ENCODE measurements around the gene EDN1.

EDN1 gene

GRCh38 chr6:12291839-12292604 lies 1.9 kb downstream of the EDN1 start:
- in situ Hi-C loops (cut with HindIII; ENCODE audit: low pct_unique_long_range_greater_than_20kb, low sequenced_read_pairs): no loop called here
- TF ChIP-seq JUND (IDR thresholded peaks at IDR 0.05; ENCODE audit: low read depth): peak; percentile 49; the same call in 1 of the 2 replicates
- peak in 1 of 2 experiments; percentile 88 for DNase-seq (ENCODE audit: low read depth in 1 of 2, low spot score in 1 of 2)

- peak in 1 of 2 experiments; percentile 33 for DNase-seq (ENCODE audit: low read depth in 1 of 2, low spot score in 1 of 2)
- in situ Hi-C loops (cut with HindIII; ENCODE audit: low pct_unique_long_range_greater_than_20kb, low sequenced_read_pairs): no loop called here
- TF ChIP-seq JUND (IDR thresholded peaks at IDR 0.05; ENCODE audit: low read depth): peak; percentile 38
Measured at GRCh38 chr6:12293235-12293930, 3.2 kb downstream of the EDN1 start.

DNA sequence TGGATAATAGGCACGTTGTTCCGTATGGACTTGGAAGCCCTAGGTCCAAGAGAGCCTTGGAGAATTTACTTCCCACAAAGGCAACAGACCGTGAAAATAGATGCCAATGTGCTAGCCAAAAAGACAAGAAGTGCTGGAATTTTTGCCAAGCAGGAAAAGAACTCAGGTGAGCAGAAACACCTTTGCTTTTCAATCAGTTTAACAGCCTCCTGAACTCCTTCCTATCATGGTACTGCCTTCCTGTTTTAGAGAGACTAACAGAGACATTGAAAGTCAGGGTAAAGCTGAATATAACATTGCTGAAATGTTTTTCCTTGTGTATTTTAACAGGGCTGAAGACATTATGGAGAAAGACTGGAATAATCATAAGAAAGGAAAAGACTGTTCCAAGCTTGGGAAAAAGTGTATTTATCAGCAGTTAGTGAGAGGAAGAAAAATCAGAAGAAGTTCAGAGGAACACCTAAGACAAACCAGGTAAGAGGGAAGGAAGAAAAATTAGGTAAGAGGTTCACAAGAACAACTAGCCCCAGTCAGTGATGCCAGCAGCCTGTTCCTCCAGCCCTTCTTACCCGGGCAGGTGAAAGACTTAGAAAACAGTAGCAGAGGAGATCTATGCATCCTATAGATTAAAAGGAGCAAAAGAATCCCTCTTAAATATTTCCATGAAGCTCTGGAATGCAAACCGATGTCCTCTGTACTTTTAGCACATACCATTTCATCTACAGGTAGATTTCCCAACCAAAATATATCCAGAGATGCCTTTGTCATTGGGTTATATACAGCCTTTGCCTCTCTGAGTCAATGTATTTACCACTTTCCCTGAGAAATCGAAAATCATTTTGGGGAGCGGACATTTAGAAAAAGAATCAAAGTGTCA lies 4.0 kb downstream of the EDN1 start:
- in situ Hi-C loops (cut with HindIII; ENCODE audit: low pct_unique_long_range_greater_than_20kb, low sequenced_read_pairs): no loop called here
- TF ChIP-seq JUND (IDR thresholded peaks at IDR 0.05; ENCODE audit: low read depth): no peak; the same call in 1 of the 2 replicates
- peak in 1 of 2 experiments; percentile 68 for DNase-seq (ENCODE audit: low read depth in 1 of 2, low spot score in 1 of 2)

DNA sequence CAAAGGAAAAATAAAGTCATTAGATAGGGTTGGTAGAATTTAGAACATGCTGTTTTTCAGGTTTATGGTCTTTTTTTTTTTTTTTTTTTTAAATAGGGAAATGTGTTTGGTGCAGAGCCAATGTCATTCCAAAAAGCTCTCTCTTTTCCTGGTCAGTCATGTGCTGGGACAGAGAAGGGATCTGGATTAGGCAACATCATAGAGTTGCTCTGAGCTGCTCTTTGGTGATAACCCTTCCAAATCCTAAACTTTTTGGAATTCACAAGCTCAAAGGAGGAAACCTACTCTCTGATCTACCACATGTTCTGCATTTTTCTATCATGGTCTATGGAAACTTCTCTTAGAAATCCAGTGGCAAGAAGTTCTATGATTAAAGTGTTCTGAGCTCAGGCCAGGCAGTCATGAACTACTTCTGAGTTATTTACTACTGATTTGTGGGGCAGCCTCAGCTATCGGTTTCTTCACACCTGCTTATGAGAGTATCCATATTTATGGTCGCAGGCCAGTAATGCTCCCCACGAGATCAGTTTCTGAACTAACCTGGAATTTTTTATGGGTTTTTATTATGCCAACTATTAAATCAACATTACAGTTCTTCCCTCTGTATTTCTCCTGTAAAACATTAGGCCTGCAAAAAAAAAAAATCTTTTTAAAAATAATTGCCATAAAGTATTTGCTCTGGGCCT lies 4.8 kb downstream of the EDN1 start:
- TF ChIP-seq JUND (IDR thresholded peaks at IDR 0.05; ENCODE audit: low read depth): peak; percentile 42; the same call in 1 of the 2 replicates
- DNase-seq (ENCODE audit: low read depth in 1 of 2, low spot score in 1 of 2): peak in 1 of 2 experiments; percentile 56
- in situ Hi-C loops (cut with HindIII; ENCODE audit: low pct_unique_long_range_greater_than_20kb, low sequenced_read_pairs): no loop called here

DNA sequence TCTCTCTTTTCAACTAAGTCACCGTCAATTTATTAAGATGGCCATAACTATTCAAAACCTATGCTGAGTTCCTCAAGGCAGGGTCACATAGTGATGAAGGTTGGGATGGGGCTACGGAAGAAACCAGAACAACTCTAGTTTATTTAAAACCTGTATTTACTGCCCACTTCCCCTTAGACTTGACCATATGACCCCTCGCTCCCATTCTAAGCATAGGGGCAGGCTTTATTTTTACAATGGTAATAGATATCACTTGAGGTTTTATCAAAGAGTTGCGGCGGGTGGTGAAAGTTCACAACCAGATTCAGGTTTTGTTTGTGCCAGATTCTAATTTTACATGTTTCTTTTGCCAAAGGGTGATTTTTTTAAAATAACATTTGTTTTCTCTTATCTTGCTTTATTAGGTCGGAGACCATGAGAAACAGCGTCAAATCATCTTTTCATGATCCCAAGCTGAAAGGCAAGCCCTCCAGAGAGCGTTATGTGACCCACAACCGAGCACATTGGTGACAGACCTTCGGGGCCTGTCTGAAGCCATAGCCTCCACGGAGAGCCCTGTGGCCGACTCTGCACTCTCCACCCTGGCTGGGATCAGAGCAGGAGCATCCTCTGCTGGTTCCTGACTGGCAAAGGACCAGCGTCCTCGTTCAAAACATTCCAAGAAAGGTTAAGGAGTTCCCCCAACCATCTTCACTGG lies 5.5 kb downstream of the EDN1 start:
- in situ Hi-C loops (cut with HindIII; ENCODE audit: low pct_unique_long_range_greater_than_20kb, low sequenced_read_pairs): no loop called here
- peak; percentile 35; the same call in 1 of the 2 replicates for TF ChIP-seq JUND (IDR thresholded peaks at IDR 0.05; ENCODE audit: low read depth)
- DNase-seq (ENCODE audit: low read depth in 1 of 2, low spot score in 1 of 2): peak in 1 of 2 experiments; percentile 39

DNA sequence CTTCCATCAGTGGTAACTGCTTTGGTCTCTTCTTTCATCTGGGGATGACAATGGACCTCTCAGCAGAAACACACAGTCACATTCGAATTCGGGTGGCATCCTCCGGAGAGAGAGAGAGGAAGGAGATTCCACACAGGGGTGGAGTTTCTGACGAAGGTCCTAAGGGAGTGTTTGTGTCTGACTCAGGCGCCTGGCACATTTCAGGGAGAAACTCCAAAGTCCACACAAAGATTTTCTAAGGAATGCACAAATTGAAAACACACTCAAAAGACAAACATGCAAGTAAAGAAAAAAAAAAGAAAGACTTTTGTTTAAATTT lies 6.1 kb downstream of the EDN1 start:
- DNase-seq (ENCODE audit: low read depth in 1 of 2, low spot score in 1 of 2): peak in 1 of 2 experiments; percentile 83
- in situ Hi-C loops (cut with HindIII; ENCODE audit: low pct_unique_long_range_greater_than_20kb, low sequenced_read_pairs): no loop called here

DNA sequence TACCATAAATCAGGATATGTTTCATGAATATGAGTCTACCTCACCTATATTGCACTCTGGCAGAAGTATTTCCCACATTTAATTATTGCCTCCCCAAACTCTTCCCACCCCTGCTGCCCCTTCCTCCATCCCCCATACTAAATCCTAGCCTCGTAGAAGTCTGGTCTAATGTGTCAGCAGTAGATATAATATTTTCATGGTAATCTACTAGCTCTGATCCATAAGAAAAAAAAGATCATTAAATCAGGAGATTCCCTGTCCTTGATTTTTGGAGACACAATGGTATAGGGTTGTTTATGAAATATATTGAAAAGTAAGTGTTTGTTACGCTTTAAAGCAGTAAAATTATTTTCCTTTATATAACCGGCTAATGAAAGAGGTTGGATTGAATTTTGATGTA lies 6.4 kb downstream of the EDN1 start:
- no peak for DNase-seq (ENCODE audit: low read depth in 1 of 2, low spot score in 1 of 2)
- in situ Hi-C loops (cut with HindIII; ENCODE audit: low pct_unique_long_range_greater_than_20kb, low sequenced_read_pairs): no loop called here
- TF ChIP-seq JUND (IDR thresholded peaks at IDR 0.05; ENCODE audit: low read depth): no peak; the same call in none of the 2 replicates

More for the DNA sequence above, 6.1 kb downstream of the EDN1 start:
- TF ChIP-seq JUND (IDR thresholded peaks at IDR 0.05; ENCODE audit: low read depth): no peak

- in situ Hi-C loops (cut with HindIII; ENCODE audit: low pct_unique_long_range_greater_than_20kb, low sequenced_read_pairs): no loop called here
- no peak for TF ChIP-seq JUND (IDR thresholded peaks at IDR 0.05; ENCODE audit: low read depth)
- DNase-seq (ENCODE audit: low read depth in 1 of 2, low spot score in 1 of 2): peak in 1 of 2 experiments; percentile 72
Measured at GRCh38 chr6:12297363-12298016, 7.3 kb downstream of the EDN1 start.

DNA sequence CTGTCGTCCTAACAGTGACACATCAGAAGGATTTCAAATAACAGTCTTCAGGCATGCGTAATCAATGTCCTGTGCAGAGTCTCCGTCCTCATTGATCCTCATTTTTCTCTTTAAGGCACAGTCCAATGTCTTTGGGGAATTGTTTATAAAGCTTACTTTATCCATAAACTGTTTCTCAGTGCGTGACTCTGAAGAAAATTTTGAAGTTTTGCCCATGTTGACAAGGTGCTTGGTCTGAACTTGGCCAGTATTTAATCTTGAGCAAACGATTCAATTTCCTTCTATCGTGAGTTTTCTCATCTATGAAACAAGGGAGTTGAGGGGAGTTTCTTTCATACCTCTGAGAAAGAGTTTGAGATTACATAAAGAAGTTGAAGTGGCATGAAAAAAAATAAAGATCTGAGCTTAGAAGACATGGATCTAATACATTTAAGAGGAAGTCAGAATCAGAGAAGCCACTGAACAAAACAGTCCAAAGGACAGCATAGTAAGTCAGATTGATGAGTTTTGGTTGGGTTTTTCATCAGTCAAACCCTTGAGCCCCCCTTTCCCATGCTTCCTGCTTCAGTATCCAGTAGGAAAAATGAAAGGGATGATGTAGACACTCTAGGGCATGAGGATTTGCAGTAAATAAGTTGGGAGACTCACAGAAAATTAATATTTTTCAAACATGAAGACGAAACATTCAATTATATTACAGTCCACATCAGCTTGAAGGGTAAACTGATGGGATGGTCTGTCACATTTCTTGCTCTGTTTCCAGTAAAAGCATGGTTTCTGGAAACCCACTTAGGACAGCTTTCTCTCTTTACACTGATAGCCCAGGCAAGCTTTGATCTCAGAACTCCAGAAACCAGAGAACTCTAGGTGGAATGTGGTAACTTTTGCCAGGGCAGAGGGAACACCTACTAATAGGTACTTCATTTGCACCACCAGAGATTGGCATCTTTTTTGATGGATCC lies 8.1 kb downstream of the EDN1 start:
- TF ChIP-seq JUND (IDR thresholded peaks at IDR 0.05; ENCODE audit: low read depth): peak; percentile 34; the same call in 1 of the 2 replicates
- peak in 1 of 2 experiments; percentile 39 for DNase-seq (ENCODE audit: low read depth in 1 of 2, low spot score in 1 of 2)
- in situ Hi-C loops (cut with HindIII; ENCODE audit: low pct_unique_long_range_greater_than_20kb, low sequenced_read_pairs): no loop called here

DNA sequence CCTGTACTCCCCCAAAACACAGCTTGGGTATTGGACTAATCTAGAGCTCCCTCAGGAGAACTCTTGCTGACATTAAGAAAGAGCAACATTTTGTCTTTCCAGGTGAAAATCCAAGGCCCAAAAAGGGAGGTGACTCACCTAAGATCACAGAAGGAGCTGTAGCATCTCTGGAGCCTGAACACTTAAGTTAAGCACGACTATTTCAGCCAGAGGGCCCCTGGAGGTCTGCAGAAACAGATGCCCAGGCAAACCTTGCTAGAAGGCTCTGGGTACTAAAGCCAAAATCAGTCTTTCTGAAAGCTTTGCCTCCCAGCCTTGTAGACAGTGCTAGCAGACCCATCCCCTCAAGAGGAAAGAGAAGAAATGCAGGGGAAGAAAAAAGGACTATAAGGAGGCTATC lies 8.8 kb downstream of the EDN1 start:
- TF ChIP-seq JUND (IDR thresholded peaks at IDR 0.05; ENCODE audit: low read depth): no peak
- in situ Hi-C loops (cut with HindIII; ENCODE audit: low pct_unique_long_range_greater_than_20kb, low sequenced_read_pairs): no loop called here

More for the DNA sequence above, 8.8 kb downstream of the EDN1 start:
- DNase-seq (ENCODE audit: low read depth in 1 of 2, low spot score in 1 of 2): peak in 1 of 2 experiments; percentile 56

Measured in T47D (cell line).